Hepatocyte (in vitro differentiated cells): ENCODE results near the gene SAP130.

ENCODE experiments used
- CTCF ChIP-seq: fragments of 200-600 bp; sonication (generic); IDR thresholded peaks from 2 replicates; pipeline ENCODE4 v1.5.1; 2016; ENCODE audit warnings: antibody characterized with exemption, mild to moderate bottlenecking; ENCODE audit not compliant: poor library complexity
- EZH2 ChIP-seq: fragments of 200-600 bp; sonication (generic); IDR thresholded peaks from 2 replicates; pipeline ENCODE4 v1.6.1; 2016; ENCODE audit warnings: antibody characterized with exemption, mild to moderate bottlenecking, borderline replicate concordance
- EZH2phosphoT487 ChIP-seq: fragments of 200-600 bp; sonication (generic); IDR thresholded peaks from one replicate; pipeline ENCODE4 v1.6.1; 2018; ENCODE audit warnings: antibody characterized with exemption, mild to moderate bottlenecking, low read depth, moderate library complexity; ENCODE audit not compliant: unreplicated experiment, severe bottlenecking

- TF ChIP-seq CTCF (no peak), EZH2phosphoT487 (no peak), EZH2 (no peak)
Observed at GRCh38 chr2:128040166-128040771, 12.4 kb upstream of the SAP130 start.
